ENCODE results near the gene MRPL53. TPM values are rescaled to one million over a fixed set of nuclear protein-coding genes. Genes with fewer than 3 reads are reported as not detected.

The MRPL53 gene
- total RNA-seq, 1 experiment from 2014 or later = 65.4 TPM

GRCh38 chr2:74448771-74449170 lies 23.7 kb downstream of the MRPL53 start:
- intact Hi-C loops (cut with micrococcal nuclease) = no loop called here
- Histone ChIP-seq H2AFZ (ENCODE audit: low read depth, low read length, poor library complexity, severe bottlenecking) (no peak overlapping the region), H3K9me2 (ENCODE audit: insufficient read depth) (no peaks in the 10 kb centered on the region), H4K20me1 (ENCODE audit: insufficient read depth) (no peaks in the 10 kb centered on the region), H3K79me2 (ENCODE audit: insufficient read depth, low read length) (no peaks in the 10 kb centered on the region), H3K4me2 (ENCODE audit: low read length) (no peak overlapping the region), H3K9me3 (ENCODE audit: control insufficient read depth in 1 of 2, insufficient read depth in 1 of 2, low read depth in 1 of 2, low read length in 2 of 2) (no peaks in the 10 kb centered on the region), H3K4me3 (replicated peaks in 1 of 2; ENCODE audit: low read depth in 1 of 2, low read length in 2 of 2) (no peak overlapping the region), H3K4me1 (ENCODE audit: control insufficient read depth in 1 of 2, insufficient read depth in 2 of 2, low read length in 2 of 2) (peaks cover 12 to 25% of the 10 kb centered on the region in 2 experiments), H3K36me3 (ENCODE audit: control insufficient read depth in 1 of 2, insufficient read depth in 2 of 2, low read length in 2 of 2) (no peaks in the 10 kb centered on the region), H3K27ac (ENCODE audit: low read depth, low read length) (no peak overlapping the region), H3K9ac (ENCODE audit: low read length) (no peak overlapping the region), H3K27me3 (ENCODE audit: insufficient read depth, low read length) (no peaks in the 10 kb centered on the region)
- ChIA-PET POLR2A (interaction anchor here (1.2 kb wide), 1 partner anchor 8 kb away, joined by 3 read pairs; no protein-coding TSS in a partner anchor), RAD21 (ENCODE audit: low non-redundant PET in 1 of 2, low total read pairs in 2 of 2, uncharacterized antibody in 2 of 2, unreplicated experiment in 2 of 2) (no interaction called here), CTCF (no interaction called here)
- ATAC-seq (no peak), DNase-seq (ENCODE audit: low read depth, low spot score) (no peak)
- BruUV-seq (replicated peaks) = no TSS peak
- TF ChIP-seq POLR2AphosphoS5 (IDR thresholded peaks at IDR 0.05; ENCODE audit: low read depth, low read length) = no peak
- TF ChIP-seq CEBPB (IDR thresholded peaks at IDR 0.05; ENCODE audit: low read depth) = no peak
- no peak for TF ChIP-seq EZH2 (IDR thresholded peaks at IDR 0.05)
- TF ChIP-seq POLR2A (IDR thresholded peaks at IDR 0.05; ENCODE audit: borderline replicate concordance, extremely low read depth, insufficient read depth, insufficient read length) = no peak
- no peak for TF ChIP-seq CTCF (IDR thresholded peaks at IDR 0.05 in 2 of 3, conservative IDR thresholded peaks at IDR 0.05 in 1 of 3; ENCODE audit: borderline replicate concordance in 1 of 3, insufficient read depth in 1 of 3, low read depth in 2 of 3, low read length in 2 of 3)
- no peak for TF ChIP-seq ZNF274 (IDR thresholded peaks at IDR 0.05; ENCODE audit: low read depth, low read length)
- no peak for TF ChIP-seq ZFX (IDR thresholded peaks at IDR 0.05)
- TF ChIP-seq ELF1 (IDR thresholded peaks at IDR 0.05; ENCODE audit: borderline replicate concordance, low read depth) = no peak
- TF ChIP-seq EZH2phosphoT487 (IDR thresholded peaks at IDR 0.05; ENCODE audit: borderline replicate concordance) = no peak
- no peak for TF ChIP-seq REST (IDR thresholded peaks at IDR 0.05; ENCODE audit: low read depth)
- TF ChIP-seq MAX (IDR thresholded peaks at IDR 0.05) = no peak
- no peak for TF ChIP-seq ATF3 (IDR thresholded peaks at IDR 0.05)
- no peak for TF ChIP-seq EGR1 (IDR thresholded peaks at IDR 0.05; ENCODE audit: low read depth)
- no peak for TF ChIP-seq FOSL1 (IDR thresholded peaks at IDR 0.05; ENCODE audit: low read depth)
- TF ChIP-seq CBX3 (IDR thresholded peaks at IDR 0.05; ENCODE audit: low read depth) = no peak
